ENCODE data around the gene FRMD5.
"Not testable (repeated sequence)": the region's sequence is repeated elsewhere in the genome, so short reads cannot be mapped to it uniquely, and the experiment has no call there.

Gene FRMD5

DNA sequence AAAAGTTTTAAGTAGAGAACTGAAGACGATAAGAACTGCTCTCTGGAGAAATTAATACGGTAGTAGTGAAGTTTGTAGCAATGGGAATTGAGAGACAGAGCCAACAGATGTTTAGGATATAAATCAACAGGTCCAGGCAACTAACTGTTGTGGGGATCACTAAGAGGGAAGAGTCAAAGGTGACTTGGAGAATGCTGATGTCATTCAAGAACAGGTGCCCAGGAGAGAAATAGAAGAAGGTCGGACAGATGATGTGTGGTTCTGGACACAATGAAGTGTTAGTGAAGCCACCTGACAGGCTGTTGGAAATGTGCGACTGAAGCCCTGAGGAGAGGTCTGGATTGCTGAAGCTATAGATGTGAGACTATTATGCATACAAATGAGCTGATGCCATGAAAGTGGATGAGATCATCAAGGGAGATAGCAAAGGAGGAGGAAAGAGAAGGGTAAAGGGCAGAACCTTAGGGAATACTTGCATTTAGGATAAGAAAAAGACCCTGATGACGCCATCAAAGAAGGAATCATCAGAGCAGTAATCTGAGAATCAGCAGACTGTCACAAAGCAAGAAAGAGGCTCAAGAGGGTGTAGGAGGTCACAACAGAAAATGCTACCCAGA lies 183.7 kb downstream of the FRMD5 start:
- H3K4me3 ChIP-seq (ENCODE audit: low read length), result no peak overlapping the region
- no peaks in the 10 kb centered on the region for H3K27me3 ChIP-seq (ENCODE audit: control insufficient read depth, insufficient read depth, low read length)
- H3K9ac ChIP-seq (ENCODE audit: low read length), result no peak overlapping the region
- H3K4me1 ChIP-seq (ENCODE audit: control insufficient read depth, insufficient read depth, low read length), result no peaks in the 10 kb centered on the region
- H3K27ac ChIP-seq (ENCODE audit: low read depth, low read length), result no peak overlapping the region
- no peaks in the 10 kb centered on the region for H3K36me3 ChIP-seq (ENCODE audit: control insufficient read depth, insufficient read depth, low read length)

DNA sequence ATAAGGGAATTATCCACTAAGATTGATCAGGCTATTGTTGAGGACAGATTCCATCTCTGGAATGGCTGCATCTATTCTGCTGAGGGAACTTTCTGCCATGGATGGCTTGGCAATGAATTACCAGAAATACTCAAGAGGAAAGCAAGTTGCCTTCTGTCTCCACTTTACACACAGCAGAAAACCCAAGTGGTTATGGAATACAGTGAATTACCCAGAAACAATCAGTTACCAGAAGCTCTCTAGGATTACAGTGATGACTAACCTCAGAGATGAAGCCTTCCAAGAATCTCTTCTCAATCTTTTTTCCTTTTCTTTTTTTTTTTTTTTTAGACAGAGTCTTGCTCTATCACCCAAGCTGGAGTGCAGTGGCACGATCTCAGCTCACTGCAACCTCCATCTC lies 185.0 kb downstream of the FRMD5 start:
- H3K4me1 ChIP-seq (ENCODE audit: control insufficient read depth, insufficient read depth, low read length), result no peaks in the 10 kb centered on the region
- H3K27ac ChIP-seq (ENCODE audit: low read depth, low read length), result no peak overlapping the region
- H3K36me3 ChIP-seq (ENCODE audit: control insufficient read depth, insufficient read depth, low read length), result no peaks in the 10 kb centered on the region
- H3K9ac ChIP-seq (ENCODE audit: low read length), result no peak overlapping the region
- no peak overlapping the region for H3K4me3 ChIP-seq (ENCODE audit: low read length)
- H3K27me3 ChIP-seq (ENCODE audit: control insufficient read depth, insufficient read depth, low read length), result no peaks in the 10 kb centered on the region

DNA sequence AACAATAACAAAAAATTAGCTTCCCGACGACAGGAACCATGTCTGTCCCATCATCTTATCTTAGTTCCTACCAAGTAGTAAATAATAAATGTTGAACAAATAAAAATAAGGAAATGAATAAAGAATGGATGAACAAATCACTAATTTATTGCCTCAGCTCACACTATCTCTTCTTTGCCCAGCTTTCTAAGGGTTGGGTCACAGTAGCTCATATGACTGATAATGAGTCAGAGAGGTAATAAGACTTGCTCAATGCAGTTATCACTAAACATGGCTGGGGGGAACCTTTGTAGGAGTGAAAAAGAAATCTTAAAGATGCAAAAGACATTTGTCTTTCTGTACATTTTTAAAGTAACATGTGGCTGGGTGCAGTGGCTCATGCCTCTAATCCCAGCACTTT lies 186.0 kb downstream of the FRMD5 start:
- Histone ChIP-seq H3K27ac (ENCODE audit: low read depth, low read length) (no peak overlapping the region), H3K4me1 (ENCODE audit: control insufficient read depth, insufficient read depth, low read length) (no peaks in the 10 kb centered on the region), H3K4me3 (ENCODE audit: low read length) (no peak overlapping the region), H3K27me3 (ENCODE audit: control insufficient read depth, insufficient read depth, low read length) (no peaks in the 10 kb centered on the region), H3K9ac (ENCODE audit: low read length) (no peak overlapping the region), H3K36me3 (ENCODE audit: control insufficient read depth, insufficient read depth, low read length) (no peaks in the 10 kb centered on the region)

- not testable (repeated sequence) for H3K27me3 ChIP-seq (ENCODE audit: control insufficient read depth, insufficient read depth, low read length); H3K4me1 ChIP-seq (ENCODE audit: control insufficient read depth, insufficient read depth, low read length); H3K27ac ChIP-seq (ENCODE audit: low read depth, low read length); H3K36me3 ChIP-seq (ENCODE audit: control insufficient read depth, insufficient read depth, low read length); H3K9ac ChIP-seq (ENCODE audit: low read length); H3K4me3 ChIP-seq (ENCODE audit: low read length)
Measured at GRCh38 chr15:44000248-44000647, 194.8 kb downstream of the FRMD5 start.

DNA sequence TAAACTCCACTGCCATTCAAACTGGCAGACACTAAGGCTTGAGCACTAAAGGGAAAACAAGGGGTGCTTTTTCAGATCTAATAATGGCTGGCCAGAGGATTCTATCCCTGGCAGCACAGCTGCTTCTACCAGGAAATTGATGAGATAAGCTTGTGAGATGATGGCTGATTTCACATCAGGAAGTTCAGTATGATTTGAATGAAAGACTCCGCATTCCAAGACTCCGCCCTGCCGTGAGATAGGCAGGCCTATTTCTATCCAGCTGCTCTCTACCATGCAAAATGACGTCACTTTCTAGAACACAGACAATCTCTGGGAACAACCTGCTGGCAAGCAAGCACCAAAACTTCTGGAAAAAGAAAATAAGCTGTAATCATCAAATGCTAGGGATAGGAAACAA lies 196.5 kb downstream of the FRMD5 start:
- no peaks in the 10 kb centered on the region for H3K36me3 ChIP-seq (ENCODE audit: control insufficient read depth, insufficient read depth, low read length)
- H3K4me1 ChIP-seq (ENCODE audit: control insufficient read depth, insufficient read depth, low read length), result no peaks in the 10 kb centered on the region
- no peak overlapping the region for H3K4me3 ChIP-seq (ENCODE audit: low read length)
- H3K27ac ChIP-seq (ENCODE audit: low read depth, low read length), result no peak overlapping the region
- H3K9ac ChIP-seq (ENCODE audit: low read length), result no peak overlapping the region
- H3K27me3 ChIP-seq (ENCODE audit: control insufficient read depth, insufficient read depth, low read length), result no peaks in the 10 kb centered on the region

- no peak overlapping the region for H3K9ac ChIP-seq (ENCODE audit: low read length)
- no peaks in the 10 kb centered on the region for H3K36me3 ChIP-seq (ENCODE audit: control insufficient read depth, insufficient read depth, low read length)
- H3K4me1 ChIP-seq (ENCODE audit: control insufficient read depth, insufficient read depth, low read length), result no peaks in the 10 kb centered on the region
- no peak overlapping the region for H3K4me3 ChIP-seq (ENCODE audit: low read length)
- no peak overlapping the region for H3K27ac ChIP-seq (ENCODE audit: low read depth, low read length)
- H3K27me3 ChIP-seq (ENCODE audit: control insufficient read depth, insufficient read depth, low read length), result no peaks in the 10 kb centered on the region
Measured at GRCh38 chr15:43991206-43991605, 203.9 kb downstream of the FRMD5 start.

- Histone ChIP-seq H3K4me3 (ENCODE audit: low read length) (no peak overlapping the region), H3K36me3 (ENCODE audit: control insufficient read depth, insufficient read depth, low read length) (no peaks in the 10 kb centered on the region), H3K4me1 (ENCODE audit: control insufficient read depth, insufficient read depth, low read length) (no peaks in the 10 kb centered on the region), H3K27ac (ENCODE audit: low read depth, low read length) (no peak overlapping the region), H3K27me3 (ENCODE audit: control insufficient read depth, insufficient read depth, low read length) (no peaks in the 10 kb centered on the region), H3K9ac (ENCODE audit: low read length) (no peak overlapping the region)
Measured at GRCh38 chr15:43989938-43990337, 205.1 kb downstream of the FRMD5 start.

GRCh38 chr15:43988900-43989299 lies 206.2 kb downstream of the FRMD5 start:
- H3K9ac ChIP-seq (ENCODE audit: low read length), result no peak overlapping the region
- H3K27me3 ChIP-seq (ENCODE audit: control insufficient read depth, insufficient read depth, low read length), result no peaks in the 10 kb centered on the region
- H3K27ac ChIP-seq (ENCODE audit: low read depth, low read length), result no peak overlapping the region
- no peaks in the 10 kb centered on the region for H3K4me1 ChIP-seq (ENCODE audit: control insufficient read depth, insufficient read depth, low read length)
- no peaks in the 10 kb centered on the region for H3K36me3 ChIP-seq (ENCODE audit: control insufficient read depth, insufficient read depth, low read length)
- no peak overlapping the region for H3K4me3 ChIP-seq (ENCODE audit: low read length)

- H3K27ac ChIP-seq (ENCODE audit: low read depth, low read length), result no peak overlapping the region
- H3K27me3 ChIP-seq (ENCODE audit: control insufficient read depth, insufficient read depth, low read length), result no peaks in the 10 kb centered on the region
- no peaks in the 10 kb centered on the region for H3K36me3 ChIP-seq (ENCODE audit: control insufficient read depth, insufficient read depth, low read length)
- no peak overlapping the region for H3K4me3 ChIP-seq (ENCODE audit: low read length)
- H3K4me1 ChIP-seq (ENCODE audit: control insufficient read depth, insufficient read depth, low read length), result no peaks in the 10 kb centered on the region
- H3K9ac ChIP-seq (ENCODE audit: low read length), result no peak overlapping the region
Measured at GRCh38 chr15:43987924-43988323, 207.1 kb downstream of the FRMD5 start.

DNA sequence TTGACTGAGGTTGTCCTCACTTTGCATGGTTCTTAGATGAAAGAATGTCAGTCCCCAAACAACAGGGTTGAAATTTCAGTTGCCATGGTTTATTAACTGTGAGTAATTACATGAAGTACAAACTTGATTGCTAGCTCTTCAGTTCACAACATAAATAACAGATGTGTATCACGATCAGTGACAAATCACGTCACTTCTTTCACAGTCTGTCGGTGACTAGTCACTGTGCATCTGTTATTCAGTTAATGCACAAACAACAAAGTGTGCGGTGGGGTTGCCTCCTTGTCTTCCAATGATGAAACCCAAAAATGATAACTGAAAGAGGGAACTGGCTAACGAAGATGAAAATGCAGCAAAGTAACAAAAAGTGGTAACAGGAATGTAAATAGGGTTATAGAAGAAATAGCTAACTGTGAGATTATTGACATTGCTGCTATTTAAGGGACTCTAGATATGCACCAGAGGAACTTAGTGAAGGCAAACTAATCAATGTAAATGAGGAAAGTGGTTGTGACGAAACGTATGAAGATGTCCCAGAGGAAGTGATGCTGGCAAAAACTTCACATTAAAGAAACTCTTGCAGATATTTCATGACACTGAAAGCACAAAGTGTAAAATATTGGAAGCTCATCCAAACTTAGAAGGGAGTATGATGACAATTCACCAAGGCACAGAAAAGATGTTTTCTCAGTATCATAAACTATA lies 208.9 kb downstream of the FRMD5 start:
- Histone ChIP-seq H3K27me3 (ENCODE audit: control insufficient read depth, insufficient read depth, low read length) (no peaks in the 10 kb centered on the region), H3K36me3 (ENCODE audit: control insufficient read depth, insufficient read depth, low read length) (no peaks in the 10 kb centered on the region), H3K9ac (ENCODE audit: low read length) (no peak overlapping the region), H3K4me3 (ENCODE audit: low read length) (no peak overlapping the region), H3K27ac (ENCODE audit: low read depth, low read length) (no peak overlapping the region), H3K4me1 (ENCODE audit: control insufficient read depth, insufficient read depth, low read length) (no peaks in the 10 kb centered on the region)

DNA sequence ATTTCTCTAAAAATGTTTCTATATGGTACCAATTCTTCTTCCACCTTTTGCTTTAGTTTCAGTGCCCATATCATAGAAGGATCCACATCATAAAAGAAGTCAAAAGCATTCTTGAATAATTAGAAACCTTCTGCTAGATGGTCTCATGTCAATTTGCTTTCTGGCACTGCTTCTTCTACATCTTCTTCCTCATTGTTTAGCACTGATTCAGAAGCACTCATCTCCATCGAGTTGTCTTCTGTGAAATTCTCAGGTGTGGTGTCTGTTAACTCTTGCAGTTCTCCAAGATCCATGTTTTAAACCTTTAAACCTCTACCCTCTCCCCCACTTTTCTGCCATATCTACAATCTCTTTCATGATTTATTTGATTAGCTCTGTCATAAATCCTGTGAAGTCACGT lies 213.5 kb downstream of the FRMD5 start:
- Histone ChIP-seq H3K36me3 (ENCODE audit: control insufficient read depth, insufficient read depth, low read length) (no peaks in the 10 kb centered on the region), H3K4me3 (ENCODE audit: low read length) (no peak overlapping the region), H3K27ac (ENCODE audit: low read depth, low read length) (no peak overlapping the region), H3K4me1 (ENCODE audit: control insufficient read depth, insufficient read depth, low read length) (no peaks in the 10 kb centered on the region), H3K27me3 (ENCODE audit: control insufficient read depth, insufficient read depth, low read length) (no peaks in the 10 kb centered on the region), H3K9ac (ENCODE audit: low read length) (no peak overlapping the region)

DNA sequence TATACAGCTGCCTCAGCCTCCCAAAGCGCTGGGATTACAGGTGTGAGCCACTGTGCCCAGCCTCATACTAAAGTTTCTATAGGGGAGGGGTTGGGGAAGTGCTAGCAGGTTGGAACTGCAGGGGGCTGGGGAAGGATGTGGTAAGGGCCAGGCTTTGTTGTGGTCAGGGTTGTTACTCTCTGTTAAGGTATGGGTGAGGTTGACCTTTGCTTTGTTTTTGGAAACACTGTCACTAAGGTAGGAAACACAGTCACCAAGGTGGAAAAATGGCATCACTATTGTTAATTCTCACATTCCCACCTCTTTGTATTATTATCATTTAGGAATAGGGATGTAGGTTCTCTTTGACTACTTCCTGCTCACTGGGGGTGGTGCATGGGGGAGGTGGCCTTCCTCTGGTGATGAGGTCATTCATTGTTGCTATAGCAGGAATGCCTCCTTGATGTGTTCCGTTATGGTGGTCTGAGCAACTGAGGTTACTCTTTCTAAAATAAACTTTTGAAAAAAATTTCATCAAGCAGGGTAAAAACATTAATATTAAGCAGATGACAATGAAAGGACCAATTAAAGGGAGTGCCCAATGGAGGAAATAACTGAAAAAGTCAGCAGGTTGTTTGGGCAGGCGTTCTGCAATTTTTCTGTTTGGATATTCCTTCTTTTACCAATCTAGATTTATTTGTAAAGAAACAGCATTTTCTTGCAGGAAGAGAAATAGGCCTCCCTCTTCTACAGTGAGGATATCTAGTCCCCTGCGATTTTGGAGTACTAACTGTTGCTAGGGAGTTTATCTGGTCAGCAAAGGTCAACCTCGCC lies 217.8 kb downstream of the FRMD5 start:
- no peak overlapping the region for H3K4me3 ChIP-seq (ENCODE audit: low read length)
- H3K36me3 ChIP-seq (ENCODE audit: control insufficient read depth, insufficient read depth, low read length), result no peaks in the 10 kb centered on the region
- H3K4me1 ChIP-seq (ENCODE audit: control insufficient read depth, insufficient read depth, low read length), result no peaks in the 10 kb centered on the region
- no peak overlapping the region for H3K9ac ChIP-seq (ENCODE audit: low read length)
- no peaks in the 10 kb centered on the region for H3K27me3 ChIP-seq (ENCODE audit: control insufficient read depth, insufficient read depth, low read length)
- H3K27ac ChIP-seq (ENCODE audit: low read depth, low read length), result no peak overlapping the region
